Activated CD4-positive, alpha-beta T cell treated with anti-CD3 and anti-CD28 coated beads for 24 hours (primary cell): ENCODE data around the gene RBMS1.

Experiments used
- DNase-seq, 2 donors: peaks; one replicate each; pipeline ENCODE4 v3.0.0-alpha.2; 2020; ENCODE audit warnings: low read depth in 2 of 2

RBMS1 gene

GRCh38 chr2:160411167-160411566 is 82.4 kb downstream of the RBMS1 start:
- no peak for DNase-seq

GRCh38 chr2:160409480-160409879 is 84.1 kb downstream of the RBMS1 start:
- no peak for DNase-seq

- no peak for DNase-seq
These were observed 84.7 kb downstream of the RBMS1 start for GRCh38 chr2:160408959-160409291.

GRCh38 chr2:160408173-160408958 is 85.2 kb downstream of the RBMS1 start:
- DNase-seq: no peak

- DNase-seq: no peak
These were observed 86.0 kb downstream of the RBMS1 start for GRCh38 chr2:160407393-160408172.

GRCh38 chr2:160406591-160407392 is 86.8 kb downstream of the RBMS1 start:
- DNase-seq: peak; percentile 52 to 58

- no peak for DNase-seq
These were observed 88.3 kb downstream of the RBMS1 start for GRCh38 chr2:160405077-160405867.

- DNase-seq: no peak
These were observed 90.3 kb downstream of the RBMS1 start for GRCh38 chr2:160402997-160403979.

- DNase-seq: no peak
These were observed 91.1 kb downstream of the RBMS1 start for GRCh38 chr2:160402501-160402900.

- DNase-seq: no peak
These were observed 91.7 kb downstream of the RBMS1 start for GRCh38 chr2:160401895-160402294.

GRCh38 chr2:160399880-160400279 is 93.7 kb downstream of the RBMS1 start:
- DNase-seq: no peak

- no peak for DNase-seq
These were observed 96.1 kb downstream of the RBMS1 start for GRCh38 chr2:160397530-160397865.

- DNase-seq: no peak
These were observed 99.5 kb downstream of the RBMS1 start for GRCh38 chr2:160394153-160394552.

GRCh38 chr2:160392201-160392600 is 101.4 kb downstream of the RBMS1 start:
- no peak for DNase-seq

GRCh38 chr2:160390544-160391455 is 102.8 kb downstream of the RBMS1 start:
- no peak for DNase-seq

GRCh38 chr2:160389875-160390274 is 103.7 kb downstream of the RBMS1 start:
- no peak for DNase-seq

GRCh38 chr2:160388464-160389263 is 104.9 kb downstream of the RBMS1 start:
- no peak for DNase-seq

GRCh38 chr2:160387558-160388262 is 105.9 kb downstream of the RBMS1 start:
- no peak for DNase-seq
